ENCODE data around the gene NPPB. TPM values are rescaled to one million over a fixed set of nuclear protein-coding genes. Genes with fewer than 3 reads are reported as not detected.

NPPB gene
- total RNA-seq, 2 experiments from 2014 or later: not detected

DNA sequence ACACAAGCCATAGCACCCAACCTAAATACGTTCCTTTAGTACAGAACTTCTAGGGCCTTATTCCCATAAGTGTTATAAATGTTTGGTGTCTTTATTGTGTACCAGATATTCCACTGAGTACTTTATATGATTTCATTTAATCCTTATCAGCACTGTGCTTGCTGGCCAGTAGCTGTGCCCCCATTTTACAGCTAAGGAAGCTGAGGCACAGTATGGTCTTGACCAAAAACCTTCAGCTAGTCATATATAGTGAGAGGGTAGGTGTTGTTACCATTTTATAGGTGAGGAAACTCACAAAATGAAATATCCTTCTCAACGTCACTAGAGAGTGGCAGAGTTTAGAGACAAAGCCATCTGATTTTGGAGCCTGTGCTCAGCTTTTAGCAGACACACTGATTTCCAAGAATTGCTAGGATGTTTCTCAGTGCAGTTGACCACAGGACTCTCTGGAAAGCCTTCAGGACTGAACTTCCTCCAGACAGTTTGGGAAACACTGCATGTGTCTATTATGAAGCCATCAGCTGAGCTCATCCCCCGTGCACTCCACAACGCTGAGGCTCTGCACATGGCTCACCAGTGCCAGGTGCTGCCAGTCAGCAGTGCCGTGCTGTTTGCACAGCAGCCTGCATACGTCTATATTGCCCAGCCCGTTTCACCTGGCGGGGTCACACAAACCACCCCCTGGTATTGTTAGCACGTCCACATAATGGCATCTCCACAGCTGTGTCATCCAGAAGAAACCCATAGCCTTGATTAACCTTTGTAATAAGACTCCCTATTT lies 26.6 kb downstream of the NPPB start:
- DNase-seq (ENCODE audit: low spot score): no peak
- intact Hi-C loops (cut with micrococcal nuclease; ENCODE audit: unreplicated experiment): no loop called here
- Histone ChIP-seq H4K20me1 (ENCODE audit: insufficient read depth, low read length) (no peaks in the 10 kb centered on the region), H3K9me2 (ENCODE audit: insufficient read depth, low read length) (no peaks in the 10 kb centered on the region), H3K79me2 (ENCODE audit: insufficient read depth, low read depth, low read length) (no peaks in the 10 kb centered on the region), H3K4me3 (ENCODE audit: low read depth, low read length, poor library complexity, severe bottlenecking) (no peak overlapping the region), H3K9me3 (ENCODE audit: low read length) (no peaks in the 10 kb centered on the region), H3K36me3 (ENCODE audit: insufficient read depth, low read length) (peaks cover 96% of the 10 kb centered on the region), H3K4me2 (ENCODE audit: low read length) (no peak overlapping the region), H3K27ac (ENCODE audit: low read depth, low read length, poor library complexity, severe bottlenecking) (no peak overlapping the region), H3K4me1 (ENCODE audit: insufficient read depth, low read length, poor library complexity, severe bottlenecking) (no peaks in the 10 kb centered on the region), H2AFZ (ENCODE audit: low read length) (no peak overlapping the region)
- ChIA-PET POLR2A (no interaction called here), CTCF (ENCODE audit: unreplicated experiment) (interaction anchor here (1.3 kb wide), 1 partner anchor 10 kb away, joined by 3 read pairs; no protein-coding TSS in a partner anchor)
- TF ChIP-seq EZH2phosphoT487 (IDR thresholded peaks at IDR 0.05; ENCODE audit: borderline replicate concordance, low read depth, low read length): no peak
- TF ChIP-seq, protein P1, sequence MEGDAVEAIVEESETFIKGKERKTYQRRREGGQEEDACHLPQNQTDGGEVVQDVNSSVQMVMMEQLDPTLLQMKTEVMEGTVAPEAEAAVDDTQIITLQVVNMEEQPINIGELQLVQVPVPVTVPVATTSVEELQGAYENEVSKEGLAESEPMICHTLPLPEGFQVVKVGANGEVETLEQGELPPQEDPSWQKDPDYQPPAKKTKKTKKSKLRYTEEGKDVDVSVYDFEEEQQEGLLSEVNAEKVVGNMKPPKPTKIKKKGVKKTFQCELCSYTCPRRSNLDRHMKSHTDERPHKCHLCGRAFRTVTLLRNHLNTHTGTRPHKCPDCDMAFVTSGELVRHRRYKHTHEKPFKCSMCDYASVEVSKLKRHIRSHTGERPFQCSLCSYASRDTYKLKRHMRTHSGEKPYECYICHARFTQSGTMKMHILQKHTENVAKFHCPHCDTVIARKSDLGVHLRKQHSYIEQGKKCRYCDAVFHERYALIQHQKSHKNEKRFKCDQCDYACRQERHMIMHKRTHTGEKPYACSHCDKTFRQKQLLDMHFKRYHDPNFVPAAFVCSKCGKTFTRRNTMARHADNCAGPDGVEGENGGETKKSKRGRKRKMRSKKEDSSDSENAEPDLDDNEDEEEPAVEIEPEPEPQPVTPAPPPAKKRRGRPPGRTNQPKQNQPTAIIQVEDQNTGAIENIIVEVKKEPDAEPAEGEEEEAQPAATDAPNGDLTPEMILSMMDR (conservative IDR thresholded peaks at IDR 0.05; ENCODE audit: low read length): no peak
- no TSS peak for BruUV-seq (replicated peaks)

GRCh38 chr1:11828511-11828910 lies 30.2 kb downstream of the NPPB start:
- ChIA-PET CTCF (ENCODE audit: unreplicated experiment) (no interaction called here), POLR2A (no interaction called here)
- TF ChIP-seq, protein P1 (conservative IDR thresholded peaks at IDR 0.05; ENCODE audit: low read length): no peak
- TF ChIP-seq EZH2phosphoT487 (IDR thresholded peaks at IDR 0.05; ENCODE audit: borderline replicate concordance, low read depth, low read length): no peak
- no peak for DNase-seq (ENCODE audit: low spot score)
- intact Hi-C loops (cut with micrococcal nuclease; ENCODE audit: unreplicated experiment): no loop called here
- Histone ChIP-seq H3K9me2 (ENCODE audit: insufficient read depth, low read length) (no peaks in the 10 kb centered on the region), H3K79me2 (ENCODE audit: insufficient read depth, low read depth, low read length) (no peaks in the 10 kb centered on the region), H3K4me3 (ENCODE audit: low read depth, low read length, poor library complexity, severe bottlenecking) (no peak overlapping the region), H3K36me3 (ENCODE audit: insufficient read depth, low read length) (peaks cover 90% of the 10 kb centered on the region), H3K4me2 (ENCODE audit: low read length) (no peak overlapping the region), H3K9me3 (ENCODE audit: low read length) (no peaks in the 10 kb centered on the region), H3K27ac (ENCODE audit: low read depth, low read length, poor library complexity, severe bottlenecking) (no peak overlapping the region), H3K4me1 (ENCODE audit: insufficient read depth, low read length, poor library complexity, severe bottlenecking) (no peaks in the 10 kb centered on the region), H2AFZ (ENCODE audit: low read length) (no peak overlapping the region), H4K20me1 (ENCODE audit: insufficient read depth, low read length) (no peaks in the 10 kb centered on the region)
- no TSS peak for BruUV-seq (replicated peaks)

- Histone ChIP-seq H3K4me1 (ENCODE audit: insufficient read depth, low read length, poor library complexity, severe bottlenecking) (no peaks in the 10 kb centered on the region), H3K4me3 (ENCODE audit: low read depth, low read length, poor library complexity, severe bottlenecking) (no peak overlapping the region), H2AFZ (ENCODE audit: low read length) (no peak overlapping the region), H3K36me3 (ENCODE audit: insufficient read depth, low read length) (peaks cover 85% of the 10 kb centered on the region), H3K9me2 (ENCODE audit: insufficient read depth, low read length) (no peaks in the 10 kb centered on the region), H3K79me2 (ENCODE audit: insufficient read depth, low read depth, low read length) (no peaks in the 10 kb centered on the region), H3K27ac (ENCODE audit: low read depth, low read length, poor library complexity, severe bottlenecking) (no peak overlapping the region), H3K4me2 (ENCODE audit: low read length) (no peak overlapping the region), H3K9me3 (ENCODE audit: low read length) (no peaks in the 10 kb centered on the region), H4K20me1 (ENCODE audit: insufficient read depth, low read length) (no peaks in the 10 kb centered on the region)
- TF ChIP-seq, protein P1 (conservative IDR thresholded peaks at IDR 0.05; ENCODE audit: low read length): no peak
- no peak for TF ChIP-seq EZH2phosphoT487 (IDR thresholded peaks at IDR 0.05; ENCODE audit: borderline replicate concordance, low read depth, low read length)
- intact Hi-C loops (cut with micrococcal nuclease; ENCODE audit: unreplicated experiment): no loop called here
- POLR2A ChIA-PET: no interaction called here
- DNase-seq (ENCODE audit: low spot score): no peak
- CTCF ChIA-PET (ENCODE audit: unreplicated experiment): no interaction called here
- BruUV-seq (replicated peaks): no TSS peak
Observed at GRCh38 chr1:11826946-11827345, 31.8 kb downstream of the NPPB start.

Measured in OCI-LY7 (cell line).